ENCODE data around the gene ITPRIP.

DNA sequence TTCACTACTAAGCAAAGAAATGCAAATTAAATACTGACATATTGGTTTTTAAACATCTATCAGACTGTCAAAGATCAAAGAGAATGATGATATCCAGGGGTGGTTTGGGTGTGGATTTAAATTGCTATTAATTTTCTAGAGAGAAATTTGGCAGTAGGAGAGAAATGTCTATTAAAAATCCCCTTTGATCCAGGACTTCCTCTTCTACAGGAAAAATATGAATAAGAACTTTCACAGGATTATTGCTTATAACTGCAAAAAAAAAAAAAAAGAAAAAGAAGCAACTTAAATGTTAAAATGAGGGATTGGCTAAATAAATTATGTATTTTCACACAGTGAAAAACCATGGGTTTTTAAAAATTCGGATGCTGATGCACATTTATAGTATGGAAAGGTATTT is 36.3 kb upstream of the ITPRIP start:
- TF ChIP-seq, protein P1, sequence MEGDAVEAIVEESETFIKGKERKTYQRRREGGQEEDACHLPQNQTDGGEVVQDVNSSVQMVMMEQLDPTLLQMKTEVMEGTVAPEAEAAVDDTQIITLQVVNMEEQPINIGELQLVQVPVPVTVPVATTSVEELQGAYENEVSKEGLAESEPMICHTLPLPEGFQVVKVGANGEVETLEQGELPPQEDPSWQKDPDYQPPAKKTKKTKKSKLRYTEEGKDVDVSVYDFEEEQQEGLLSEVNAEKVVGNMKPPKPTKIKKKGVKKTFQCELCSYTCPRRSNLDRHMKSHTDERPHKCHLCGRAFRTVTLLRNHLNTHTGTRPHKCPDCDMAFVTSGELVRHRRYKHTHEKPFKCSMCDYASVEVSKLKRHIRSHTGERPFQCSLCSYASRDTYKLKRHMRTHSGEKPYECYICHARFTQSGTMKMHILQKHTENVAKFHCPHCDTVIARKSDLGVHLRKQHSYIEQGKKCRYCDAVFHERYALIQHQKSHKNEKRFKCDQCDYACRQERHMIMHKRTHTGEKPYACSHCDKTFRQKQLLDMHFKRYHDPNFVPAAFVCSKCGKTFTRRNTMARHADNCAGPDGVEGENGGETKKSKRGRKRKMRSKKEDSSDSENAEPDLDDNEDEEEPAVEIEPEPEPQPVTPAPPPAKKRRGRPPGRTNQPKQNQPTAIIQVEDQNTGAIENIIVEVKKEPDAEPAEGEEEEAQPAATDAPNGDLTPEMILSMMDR (conservative IDR thresholded peaks at IDR 0.05 in 1 of 2, IDR thresholded peaks at IDR 0.05 in 1 of 2; ENCODE audit: extremely low read depth in 1 of 2, insufficient read depth in 1 of 2, low read depth in 1 of 2, low read length in 2 of 2), result no peak
- TF ChIP-seq EZH2 (IDR thresholded peaks at IDR 0.05; ENCODE audit: borderline replicate concordance, low read length), result no peak

All from mammary epithelial cell (primary cell).